K562 (cell line): ENCODE data around the gene COLEC12. TPM values are rescaled to one million over a fixed set of nuclear protein-coding genes. Genes with fewer than 3 reads are reported as not detected.

Experiments
- ATAC-seq: fragments of 200-7000 bp; cut with Tn5 transposase; 3 replicates; pipeline ENCODE4 v1.9.1; 2020; ENCODE audit warnings: moderate library complexity
- BruUV-seq: library from RNA; stranded (reverse); fragments of 400-500 nt; replicated peaks from 2 replicates; lab custom pipeline; 2021; lab: Mats Ljungman, UMichigan
- CTCF ChIA-PET: fragments of 300-600 bp; formaldehyde crosslinking; extraction: SDS; loops from one replicate; lab custom pipeline; 2021; ENCODE audit warnings: low intra/inter-chr PET ratio; lab: Yijun Ruan, JAX
- POLR2A ChIA-PET: fragments of 300-600, 350-650 bp; sonication (Branson Sonifier 250); formaldehyde crosslinking; extraction: SDS; loops from one replicate; lab custom pipeline; 2021; ENCODE audit warnings: antibody characterized with exemption, inconsistent platforms; lab: Yijun Ruan, JAX
- DNase-seq, 4 experiments: peaks; one replicate each; pipeline versions ENCODE4 v3.0.0 to v3.0.0-alpha.2; 2011 to 2018; ENCODE audit warnings: low spot score in 3 of 4, mixed read lengths in 3 of 4; ENCODE audit errors: extremely low read depth in 1 of 4
- FAIRE-seq: peaks from 2 replicates; lab custom pipeline; 2011; peaks lifted over from hg19 to GRCh38; lab: Jason Lieb, UNC
- H2AFZ ChIP-seq: 2 replicates; pipeline ENCODE4 v1.6.0; 2011; ENCODE audit warnings: low read depth, low read length, control low read depth, inconsistent platforms
- H3K27ac ChIP-seq: fragments of 200-600 bp; 3 replicates; pipeline ENCODE4 v1.8.0; 2011; ENCODE audit warnings: low read depth, mild to moderate bottlenecking, control low read depth, inconsistent platforms, low read length, moderate library complexity, mixed read lengths; ENCODE audit errors: extremely low read depth
- H3K27me3 ChIP-seq, 2 experiments: fragments of 300-600 bp in 1 of 2; 2 replicates in 1 of 2; 3 replicates in 1 of 2; pipeline versions ENCODE4 v1.6.0 to v1.8.0; 2011; ENCODE audit warnings: inconsistent platforms in 2 of 2, low read length in 2 of 2, mild to moderate bottlenecking in 1 of 2, mixed read lengths in 1 of 2, moderate library complexity in 1 of 2; ENCODE audit not compliant: control insufficient read depth in 2 of 2, insufficient read depth in 2 of 2
- H3K36me3 ChIP-seq: fragments of 300-600 bp; 3 replicates; pipeline ENCODE4 v1.8.0; 2011; ENCODE audit warnings: mild to moderate bottlenecking, low read length, inconsistent platforms; ENCODE audit not compliant: control insufficient read depth, insufficient read depth
- H3K4me1 ChIP-seq, 2 experiments: fragments of 200-600 bp in 1 of 2; replicated peaks in 1 of 2; 2 replicates in 1 of 2; 3 replicates in 1 of 2; pipeline versions ENCODE4 v1.5.1 to v1.8.0; 2011; ENCODE audit warnings: inconsistent platforms in 2 of 2, low read length in 2 of 2, mild to moderate bottlenecking in 1 of 2, mixed read lengths in 1 of 2, moderate library complexity in 1 of 2; ENCODE audit not compliant: control insufficient read depth in 2 of 2, insufficient read depth in 2 of 2
- H3K4me2 ChIP-seq: 2 replicates; pipeline ENCODE4 v1.6.1; 2011; ENCODE audit warnings: low read length, control low read depth, inconsistent platforms, mixed read lengths; ENCODE audit not compliant: insufficient read depth
- H3K4me3 ChIP-seq: fragments of 200-600 bp; sonication (generic), shearing (Covaris generic); 2 replicates; pipeline ENCODE4 v1.5.1; 2016; ENCODE audit warnings: control low read depth, inconsistent platforms
- H3K79me2 ChIP-seq: fragments of 200-600 bp; 3 replicates; pipeline ENCODE4 v1.8.0; 2011; ENCODE audit warnings: low read length, inconsistent platforms; ENCODE audit not compliant: control insufficient read depth, insufficient read depth
- H3K9ac ChIP-seq, 2 experiments: 2 replicates each; pipeline versions ENCODE4 v1.6.0 to v1.6.1; 2011; ENCODE audit warnings: low read depth in 2 of 2, low read length in 2 of 2, control low read depth in 1 of 2, inconsistent platforms in 1 of 2, mild to moderate bottlenecking in 1 of 2, mixed read lengths in 1 of 2; ENCODE audit not compliant: insufficient read depth in 1 of 2
- H3K9me1 ChIP-seq: one replicate; pipeline ENCODE4 v1.6.0; 2011; ENCODE audit warnings: inconsistent platforms, mild to moderate bottlenecking, low read length, moderate library complexity; ENCODE audit not compliant: control insufficient read depth, insufficient read depth
- H3K9me3 ChIP-seq: replicated peaks from 2 replicates; pipeline ENCODE4 v1.5.1; 2011; ENCODE audit warnings: low read depth, low read length, inconsistent platforms; ENCODE audit not compliant: control insufficient read depth, insufficient read depth
- H4K20me1 ChIP-seq: replicated peaks from 2 replicates; pipeline ENCODE4 v1.6.1; 2011; ENCODE audit warnings: low read length, inconsistent platforms, mixed read lengths; ENCODE audit not compliant: control insufficient read depth, insufficient read depth
- AFF1 ChIP-seq, 2 experiments: fragments of 450-650 bp; IDR thresholded peaks; 2 replicates each; pipeline ENCODE4 v1.6.1; 2018; ENCODE audit warnings: mild to moderate bottlenecking in 2 of 2, low read depth in 1 of 2; ENCODE audit not compliant: partially characterized antibody in 2 of 2
- ATF7 ChIP-seq: fragments of 450-650 bp; IDR thresholded peaks from 2 replicates; pipeline ENCODE4 v1.7.1; 2014; ENCODE audit warnings: mild to moderate bottlenecking, moderate library complexity
- CHD2 ChIP-seq: IDR thresholded peaks from 2 replicates; pipeline ENCODE4 v1.6.1; 2011; ENCODE audit warnings: low read depth, low read length
- FOXA3 ChIP-seq, 2 experiments: fragments of 450-650 bp in 1 of 2; sonication (generic) in 1 of 2; formaldehyde crosslinking; IDR thresholded peaks in 1 of 2; conservative IDR thresholded peaks in 1 of 2; 2 replicates each; pipeline versions ENCODE4 v1.4.0 to v1.8.0; 2020 to 2022; ENCODE audit warnings: mild to moderate bottlenecking in 2 of 2, missing genetic modification reagents in 1 of 2
- GMEB1 ChIP-seq: fragments of 250-450 bp; sonication (Bioruptor Pico); IDR thresholded peaks from 2 replicates; pipeline ENCODE4 v1.4.0; 2020; ENCODE audit warnings: mild to moderate bottlenecking
- HNRNPK ChIP-seq: fragments of 200-400 bp; formaldehyde crosslinking; IDR thresholded peaks from one replicate; pipeline ENCODE4 v1.6.1; 2018; ENCODE audit warnings: mild to moderate bottlenecking, low read depth, low read length; ENCODE audit not compliant: poor library complexity, severe bottlenecking
- NKRF ChIP-seq: fragments of 450-650 bp; IDR thresholded peaks from 2 replicates; pipeline ENCODE4 v1.6.1; 2016; ENCODE audit warnings: borderline replicate concordance
- PCBP2 ChIP-seq: fragments of 200-400 bp; formaldehyde crosslinking; IDR thresholded peaks from 2 replicates; pipeline ENCODE4 v1.6.1; 2018; ENCODE audit warnings: low read length, low read depth, mild to moderate bottlenecking, moderate library complexity; ENCODE audit not compliant: poor library complexity, severe bottlenecking
- POLR3G ChIP-seq: IDR thresholded peaks from 2 replicates; pipeline ENCODE4 v1.6.1; 2011; ENCODE audit not compliant: insufficient read length, insufficient replicate concordance; ENCODE audit errors: extremely low read depth
- RAD21 ChIP-seq, 2 experiments: fragments of 250-450 bp in 1 of 2; fragments of 450-650 bp in 1 of 2; sonication (Bioruptor Pico) in 1 of 2; formaldehyde crosslinking in 1 of 2; IDR thresholded peaks in 1 of 2; conservative IDR thresholded peaks in 1 of 2; 2 replicates each; pipeline versions ENCODE4 v1.4.0 to v1.8.0; 2020 to 2022; ENCODE audit warnings: mild to moderate bottlenecking in 2 of 2, moderate library complexity in 1 of 2
- RBM25 ChIP-seq: fragments of 200-400 bp; formaldehyde crosslinking; IDR thresholded peaks from 2 replicates; pipeline ENCODE4 v1.6.1; 2018; ENCODE audit warnings: low read length, low read depth, moderate library complexity; ENCODE audit not compliant: severe bottlenecking
- U2AF2 ChIP-seq: fragments of 200-400 bp; formaldehyde crosslinking; optimal IDR thresholded peaks from 2 replicates; pipeline ENCODE3; 2017; ENCODE audit warnings: low read depth, mild to moderate bottlenecking, low read length
- ZNF146 ChIP-seq: IDR thresholded peaks from one replicate; pipeline ENCODE4 v1.6.1; 2018; ENCODE audit warnings: missing compliant biosample characterization; ENCODE audit not compliant: unreplicated experiment
- WGBS: fragments of 100-300 bp; shearing (Covaris generic); methylation state at CpG from one replicate; pipeline ENCODE4 v1.1.6; 2016; ENCODE audit warnings: low coverage, mixed read lengths; ENCODE audit not compliant: insufficient coverage; ENCODE audit errors: missing lambda C conversion rate; 5-methylcytosine and 5-hydroxymethylcytosine counted together
- in situ Hi-C: fragments of 300-500 bp; cut with MboI; formaldehyde crosslinking; loops from 4 replicates; pipeline ENCODE4 v1.15.0; 2018; ENCODE audit warnings: inconsistent platforms, mixed read lengths
- intact Hi-C: fragments of 100-400 bp; cut with micrococcal nuclease; formaldehyde crosslinking; loops from 2 replicates; pipeline ENCODE4 v1.14.2; 2022
- polyA plus RNA-seq, 8 experiments: library from polyadenylated mRNA; depleted of rRNA in 4 of 8; stranded (reverse) in 5 of 8; unstranded in 3 of 8; fragments of >200 nt; fragmentation: Nextera tagmentation in 2 of 8; fragmentation: Illumina TruSeq in 1 of 8; extraction: Ambion mirVana in 2 of 8; extraction: Trizol in 1 of 8; gene quantifications; 2 replicates each; pipeline versions ENCODE4 v1.2.1 to v1.2.3, GENCODE V29; 2011 to 2014; ENCODE audit warnings: inconsistent platforms in 1 of 8, missing spikeins in 1 of 8
- total RNA-seq, 7 experiments: library from RNA; depleted of rRNA in 6 of 7; stranded (reverse); fragments of >200 nt in 6 of 7; fragmentation: Illumina TruSeq in 2 of 7; extraction: Trizol in 2 of 7; gene quantifications; 2 replicates each; pipeline versions ENCODE4 v1.2.1 to v1.2.3, GENCODE V29; 2011 to 2021; ENCODE audit warnings: low replicate concordance in 1 of 7

COLEC12 gene
- total and polyA plus RNA-seq, 9 of the 15 experiments (the other 6 are each of a cell fraction or from before 2014, with no cell fraction given): 0.04 TPM; not detected in 8

- no peaks in the 10 kb centered on the region for H4K20me1 ChIP-seq
- TF ChIP-seq RAD21 (CRISPR knock-in tag; conservative IDR thresholded peaks at IDR 0.05 in 1 of 2, IDR thresholded peaks at IDR 0.05 in 1 of 2) (no peak), CHD2 (no peak), U2AF2 (no peak), ATF7 (no peak), RBM25 (peak; percentile 41), HNRNPK (no peak), PCBP2 (no peak), NKRF (no peak), AFF1 (IDR thresholded peaks at IDR 0.05; ENCODE audit: low read depth in 1 of 2, partially characterized antibody in 2 of 2) (no peak), GMEB1 (CRISPR knock-in tag) (no peak), FOXA3 (CRISPR knock-in tag; conservative IDR thresholded peaks at IDR 0.05 in 1 of 2, IDR thresholded peaks at IDR 0.05 in 1 of 2) (no peak), POLR3G (no peak), ZNF146 (CRISPR knock-in tag) (peak; percentile 60)
- H2AFZ ChIP-seq: no peak overlapping the region
- DNase-seq: no peak
- no peak overlapping the region for H3K4me3 ChIP-seq
- H3K27ac ChIP-seq: no peak overlapping the region
- in situ Hi-C loops: no loop called here
- ChIA-PET CTCF (no interaction called here), POLR2A (no interaction called here)
- H3K9ac ChIP-seq: no peak overlapping the region
- no TSS peak for BruUV-seq
- intact Hi-C loops: no loop called here
- 4% methylated on average over 3 of the region's 3 CpGs for WGBS
- no peaks in the 10 kb centered on the region for H3K36me3 ChIP-seq
- no peak overlapping the region for H3K4me2 ChIP-seq
- ATAC-seq: no peak
- H3K27me3 ChIP-seq: peaks cover 5 to 21% of the 10 kb centered on the region in 2 experiments; a peak in 3 of 5 replicates
- no peaks in the 10 kb centered on the region for H3K79me2 ChIP-seq
- no peak for FAIRE-seq
- no peaks in the 10 kb centered on the region for H3K9me1 ChIP-seq
- no peaks in the 10 kb centered on the region for H3K4me1 ChIP-seq
- H3K9me3 ChIP-seq: no peaks in the 10 kb centered on the region
Measured at GRCh38 chr18:486929-487740, 13.4 kb downstream of the COLEC12 start.
